Superior temporal gyrus (tissue), 1 donor: ENCODE measurements around the gene ZSCAN31.

Experiments
- DNase-seq: peaks from one replicate; pipeline ENCODE4 v3.0.0-alpha.2; 2016; ENCODE audit errors: extremely low spot score

The ZSCAN31 gene

GRCh38 chr6:28353356-28353755 lies 17.4 kb upstream of the ZSCAN31 start:
- DNase-seq = peak; percentile 18

GRCh38 chr6:28351493-28351925 lies 15.6 kb upstream of the ZSCAN31 start:
- DNase-seq = no peak

GRCh38 chr6:28351087-28351486 lies 15.1 kb upstream of the ZSCAN31 start:
- DNase-seq = no peak

- peak; percentile 91 for DNase-seq
Observed at GRCh38 chr6:28349892-28350737, 14.2 kb upstream of the ZSCAN31 start, which contains the start of gene ZKSCAN3. ZKSCAN3 (plus strand) TSS chr6:28349947; CDS start chr6:28359587, 9,640 bp downstream.

- DNase-seq = no peak
Observed at GRCh38 chr6:28349344-28349891, 13.5 kb upstream of the ZSCAN31 start.

- no peak for DNase-seq
Observed at GRCh38 chr6:28347119-28347518, 11.2 kb upstream of the ZSCAN31 start.

- DNase-seq = no peak
Observed at GRCh38 chr6:28345201-28345600, 9.3 kb upstream of the ZSCAN31 start.

- DNase-seq = no peak
Observed at GRCh38 chr6:28343898-28344677, 8.1 kb upstream of the ZSCAN31 start.

- no peak for DNase-seq
Observed at GRCh38 chr6:28340310-28341095, 4.6 kb upstream of the ZSCAN31 start.

GRCh38 chr6:28337121-28337520 lies 1.2 kb upstream of the ZSCAN31 start:
- DNase-seq = no peak

GRCh38 chr6:28336284-28337120 lies 554 bp upstream of the ZSCAN31 start:
- peak; percentile 70 for DNase-seq

GRCh38 chr6:28335040-28335563 lies 846 bp downstream of the ZSCAN31 start:
- peak; percentile 13 for DNase-seq

GRCh38 chr6:28334286-28335039 lies 1.5 kb downstream of the ZSCAN31 start:
- peak; percentile 24 for DNase-seq

GRCh38 chr6:28333599-28334018 lies 2.3 kb downstream of the ZSCAN31 start:
- DNase-seq = no peak

- DNase-seq = no peak
Observed at GRCh38 chr6:28333047-28333446, 2.9 kb downstream of the ZSCAN31 start.

GRCh38 chr6:28330041-28330440 lies 5.9 kb downstream of the ZSCAN31 start:
- DNase-seq = no peak

- DNase-seq = no peak
Observed at GRCh38 chr6:28326371-28326948, 9.5 kb downstream of the ZSCAN31 start.

- DNase-seq = no peak
Observed at GRCh38 chr6:28323813-28324424, 12.0 kb downstream of the ZSCAN31 start.

- DNase-seq = no peak
Observed at GRCh38 chr6:28322661-28323060, 13.3 kb downstream of the ZSCAN31 start.
